Muscle of leg (tissue), 16 donors: Measurements from ENCODE around the gene RNU1-3. TPM values are rescaled to one million over a fixed set of nuclear protein-coding genes. Genes with fewer than 3 reads are reported as not detected.
"Not testable (repeated sequence)": the region's sequence is repeated elsewhere in the genome, so short reads cannot be mapped to it uniquely, and the experiment has no call there.

Source experiments
- DNase-seq: peaks from one replicate; pipeline ENCODE4 v3.0.0; 2013
- H3K27ac ChIP-seq: one replicate; pipeline ENCODE4 v1.5.1; 2013; ENCODE audit warnings: mild to moderate bottlenecking, low read length, control low read depth
- H3K27me3 ChIP-seq: one replicate; pipeline ENCODE4 v1.6.1; 2013; ENCODE audit warnings: low read length; ENCODE audit not compliant: control insufficient read depth, insufficient read depth
- H3K36me3 ChIP-seq: one replicate; pipeline ENCODE4 v1.6.1; 2013; ENCODE audit warnings: low read length; ENCODE audit not compliant: control insufficient read depth, insufficient read depth
- H3K4me1 ChIP-seq: one replicate; pipeline ENCODE4 v1.6.1; 2013; ENCODE audit warnings: low read length; ENCODE audit not compliant: control insufficient read depth, insufficient read depth
- H3K4me3 ChIP-seq: one replicate; pipeline ENCODE4 v1.5.1; 2013; ENCODE audit warnings: low read length, control low read depth
- H3K9me3 ChIP-seq: replicated peaks from 2 replicates; pipeline ENCODE4 v1.6.1; 2013; ENCODE audit warnings: low read depth, low read length; ENCODE audit not compliant: control insufficient read depth
- WGBS: methylation state at CpG from one replicate; pipeline ENCODE4 v1.1.5; 2013; ENCODE audit warnings: missing lambda C conversion rate; ENCODE audit not compliant: insufficient coverage; 5-methylcytosine and 5-hydroxymethylcytosine counted together
- long read RNA-seq, 11 donors: transcript quantifications; one replicate each; lab custom pipeline, GENCODE V29; 2026
- polyA plus RNA-seq, 8 donors: library from polyadenylated mRNA; unstranded; fragments of 120-200 nt; gene quantifications; one replicate each; pipeline versions ENCODE4 v1.2.1 to v1.2.3, GENCODE V29; 2013; ENCODE audit warnings: inconsistent platforms in 1 of 8, low replicate concordance in 1 of 8; ENCODE audit not compliant: insufficient read length in 8 of 8, insufficient read depth in 1 of 8
- total RNA-seq: library from RNA; stranded (reverse); fragments of 120-200 nt; gene quantifications from one replicate; pipeline ENCODE4 v1.2.4, GENCODE V29; 2013

The RNU1-3 gene
- 2,384 TPM for total RNA-seq
- polyA plus RNA-seq = not detected
- long read RNA-seq, donor 1 = 0 reads
- long read RNA-seq, donor 2 = 0 reads
- long read RNA-seq, donor 3 = 0 reads
- long read RNA-seq, donor 4 = 0 reads
- long read RNA-seq, donor 5 = 0 reads
- long read RNA-seq, donor 6, partial matches to known transcripts = 0 of 1 reads
- long read RNA-seq, donor 6, other reads (novel, unspliced or antisense) = 0 of 1 reads
- long read RNA-seq, donor 7 = 0 reads
- long read RNA-seq, donor 8, partial matches to known transcripts = 0 of 1 reads
- long read RNA-seq, donor 8, other reads (novel, unspliced or antisense) = 0 of 1 reads
- long read RNA-seq, donor 9 = 0 reads
- long read RNA-seq, donor 10 = 0 reads
- long read RNA-seq, donor 11, partial matches to known transcripts = 0 of 1 reads
- long read RNA-seq, donor 11, other reads (novel, unspliced or antisense) = 0 of 1 reads

GRCh38 chr1:16666502-16667413 is at the start of gene RNU1-3:
Gene RNU1-3 (minus strand): TSS chr1:16666948.
- H3K4me3 ChIP-seq, H3K27ac ChIP-seq, H3K36me3 ChIP-seq, H3K9me3 ChIP-seq, H3K27me3 ChIP-seq, H3K4me1 ChIP-seq, DNase-seq: not testable (repeated sequence)
- no CpG with 5 or more reads among the region's 45 CpGs for WGBS

DNA sequence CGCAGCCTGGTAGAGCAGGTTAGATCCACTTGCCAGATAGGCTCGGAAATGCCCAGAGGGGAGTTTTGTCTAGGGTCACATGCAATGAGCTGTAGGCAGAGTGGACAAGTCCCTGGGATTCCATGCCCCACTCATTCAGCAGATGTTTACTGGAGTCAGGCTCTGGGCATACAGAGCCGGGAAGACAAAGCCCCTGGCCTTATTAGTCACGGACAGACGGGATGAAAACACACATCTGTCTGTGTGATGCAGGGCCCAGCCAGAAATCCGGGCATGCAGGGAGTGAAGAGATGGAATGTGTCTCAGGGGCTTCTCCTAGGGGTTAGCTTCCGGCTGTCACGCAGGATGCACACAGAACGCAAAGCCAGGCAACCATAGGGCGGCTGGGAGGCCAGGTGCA is 46.7 kb upstream of the RNU1-3 start:
- no CpG with 5 or more reads among the region's 10 CpGs for WGBS

DNA sequence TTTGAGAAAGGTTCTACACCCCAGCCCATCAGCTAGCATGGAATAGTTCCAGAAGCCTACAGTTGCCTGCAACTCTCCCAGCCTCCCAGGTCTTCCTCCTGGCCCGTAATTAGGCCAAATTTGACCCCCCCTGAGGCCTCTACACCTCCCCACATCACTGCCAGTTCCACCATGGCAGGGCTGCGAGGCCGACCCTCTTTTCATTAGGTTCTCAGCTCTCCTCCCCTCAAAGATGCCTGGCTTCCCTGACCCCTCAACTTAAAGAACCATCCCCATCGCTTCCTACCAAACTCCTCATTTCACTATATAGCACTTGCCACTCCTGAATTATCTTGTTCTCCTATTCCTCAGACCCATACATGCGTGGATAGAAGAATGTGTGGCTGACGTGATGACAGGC is 46.2 kb upstream of the RNU1-3 start:
- no CpG with 5 or more reads among the region's 6 CpGs for WGBS
- H3K4me3 ChIP-seq, DNase-seq, H3K9me3 ChIP-seq, H3K36me3 ChIP-seq: not testable (repeated sequence)
- Histone ChIP-seq H3K27me3 (peaks cover 16% of the 10 kb centered on the region), H3K27ac (peak overlapping the region; percentile 7), H3K4me1 (peaks cover 18% of the 10 kb centered on the region)

More for the DNA sequence above, 46.7 kb upstream of the RNU1-3 start:
- peaks cover 21% of the 10 kb centered on the region for H3K27me3 ChIP-seq
- H3K36me3 ChIP-seq, H3K27ac ChIP-seq, H3K9me3 ChIP-seq, H3K4me3 ChIP-seq, DNase-seq: not testable (repeated sequence)
- peaks cover 18% of the 10 kb centered on the region for H3K4me1 ChIP-seq

DNA sequence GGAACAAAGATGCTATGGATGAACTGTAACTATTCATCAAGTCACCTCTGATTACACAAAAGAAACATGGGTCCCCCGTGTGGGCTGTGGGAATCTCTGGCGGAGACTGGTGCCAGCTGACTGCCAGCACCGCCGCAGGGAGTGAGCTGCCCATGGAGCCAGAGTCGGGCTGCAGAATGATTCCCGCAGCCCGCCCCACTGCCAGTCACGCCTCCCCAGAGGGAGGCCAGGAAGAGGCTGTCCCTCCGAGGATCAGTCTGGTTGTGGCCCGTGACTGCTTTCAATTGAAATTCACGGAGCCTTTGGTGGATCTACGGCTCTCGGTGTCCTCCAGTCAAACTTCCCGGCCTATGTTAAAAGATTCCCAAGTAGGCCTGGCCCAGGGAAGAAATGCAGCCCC is 45.8 kb upstream of the RNU1-3 start:
- Histone ChIP-seq H3K27me3 (peaks cover 14% of the 10 kb centered on the region), H3K4me1 (peaks cover 14% of the 10 kb centered on the region)
- not testable (repeated sequence) for H3K9me3 ChIP-seq, H3K36me3 ChIP-seq, H3K4me3 ChIP-seq, DNase-seq, H3K27ac ChIP-seq
- WGBS = no CpG with 5 or more reads among the region's 14 CpGs

- H3K36me3 ChIP-seq, H3K27ac ChIP-seq, DNase-seq, H3K9me3 ChIP-seq, H3K4me3 ChIP-seq: not testable (repeated sequence)
- H3K4me1 ChIP-seq = peaks cover 10% of the 10 kb centered on the region
- peaks cover 10% of the 10 kb centered on the region for H3K27me3 ChIP-seq
- 60% methylated on average over 2 of the region's 5 CpGs for WGBS
These were observed 45.4 kb upstream of the RNU1-3 start for GRCh38 chr1:16712131-16712530.

GRCh38 chr1:16710618-16711017 is 43.9 kb upstream of the RNU1-3 start:
- WGBS = no CpG with 5 or more reads among the region's 13 CpGs

DNA sequence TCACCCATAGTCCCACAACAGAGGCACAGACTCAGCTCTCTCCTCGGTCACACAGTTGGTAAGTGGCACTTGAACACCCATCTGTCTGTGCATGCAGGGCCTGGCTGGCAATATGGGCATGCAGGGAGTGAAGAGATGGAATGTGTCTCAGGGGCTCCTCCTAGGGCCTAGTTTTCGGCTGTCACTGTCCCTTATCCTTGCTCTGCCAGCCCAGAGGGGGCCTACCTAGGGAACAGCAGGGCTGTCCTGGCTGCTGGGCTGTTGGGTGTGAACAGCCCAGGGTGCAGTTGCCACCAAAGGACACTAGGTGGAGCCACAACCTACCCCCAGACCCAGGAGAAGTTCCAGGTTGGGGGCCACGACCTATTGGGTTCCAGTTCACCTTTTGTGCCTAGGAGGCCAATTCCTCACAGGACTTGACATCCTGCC is 42.9 kb upstream of the RNU1-3 start:
- not testable (repeated sequence) for H3K9me3 ChIP-seq, H3K27me3 ChIP-seq, H3K4me3 ChIP-seq, H3K27ac ChIP-seq, DNase-seq, H3K36me3 ChIP-seq, H3K4me1 ChIP-seq
- no CpG with 5 or more reads among the region's 3 CpGs for WGBS

More at GRCh38 chr1:16710618-16711017, 43.9 kb upstream of the RNU1-3 start:
- H3K9me3 ChIP-seq, H3K36me3 ChIP-seq, H3K4me3 ChIP-seq, H3K4me1 ChIP-seq, H3K27ac ChIP-seq, H3K27me3 ChIP-seq, DNase-seq: not testable (repeated sequence)

GRCh38 chr1:16708704-16709103 is 42.0 kb upstream of the RNU1-3 start:
- H3K27ac ChIP-seq, H3K4me3 ChIP-seq, H3K4me1 ChIP-seq, H3K27me3 ChIP-seq, H3K9me3 ChIP-seq, DNase-seq, H3K36me3 ChIP-seq: not testable (repeated sequence)
- no CpG with 5 or more reads among the region's 6 CpGs for WGBS

- WGBS = 0% methylated on average over 3 of the region's 99 CpGs
- not testable (repeated sequence) for H3K27me3 ChIP-seq, H3K9me3 ChIP-seq, H3K27ac ChIP-seq, H3K4me3 ChIP-seq, H3K4me1 ChIP-seq, H3K36me3 ChIP-seq, DNase-seq
These were observed 40.7 kb upstream of the RNU1-3 start for GRCh38 chr1:16707130-16708093.
